Sigmoid colon (tissue), 4 donors: ENCODE data around the gene HEATR5A.

Experiments
- EP300 ChIP-seq, 4 donors: sonication (generic); formaldehyde crosslinking; IDR thresholded peaks; one replicate each; pipeline ENCODE4 v1.6.1; 2017; ENCODE audit warnings: antibody characterized with exemption in 4 of 4
- POLR2A ChIP-seq, 2 donors: fragments of 450-650 bp; IDR thresholded peaks; one replicate each; pipeline ENCODE4 v1.6.1; 2016; ENCODE audit warnings: antibody characterized with exemption in 2 of 2, mild to moderate bottlenecking in 2 of 2, moderate library complexity in 2 of 2
- POLR2AphosphoS5 ChIP-seq, 4 donors: sonication (generic); formaldehyde crosslinking; IDR thresholded peaks; one replicate each; pipeline ENCODE4 v1.6.1; 2017; ENCODE audit warnings: antibody characterized with exemption in 4 of 4
- TF ChIP-seq, protein P1 (sequence below), 4 experiments: fragments of 450-650 bp in 3 of 4; fragments of 200-600 bp in 1 of 4; IDR thresholded peaks; one replicate each; pipeline ENCODE4 v1.5.1; 2016 to 2019; ENCODE audit warnings: antibody characterized with exemption in 4 of 4, mild to moderate bottlenecking in 3 of 4, moderate library complexity in 2 of 4

DNA sequence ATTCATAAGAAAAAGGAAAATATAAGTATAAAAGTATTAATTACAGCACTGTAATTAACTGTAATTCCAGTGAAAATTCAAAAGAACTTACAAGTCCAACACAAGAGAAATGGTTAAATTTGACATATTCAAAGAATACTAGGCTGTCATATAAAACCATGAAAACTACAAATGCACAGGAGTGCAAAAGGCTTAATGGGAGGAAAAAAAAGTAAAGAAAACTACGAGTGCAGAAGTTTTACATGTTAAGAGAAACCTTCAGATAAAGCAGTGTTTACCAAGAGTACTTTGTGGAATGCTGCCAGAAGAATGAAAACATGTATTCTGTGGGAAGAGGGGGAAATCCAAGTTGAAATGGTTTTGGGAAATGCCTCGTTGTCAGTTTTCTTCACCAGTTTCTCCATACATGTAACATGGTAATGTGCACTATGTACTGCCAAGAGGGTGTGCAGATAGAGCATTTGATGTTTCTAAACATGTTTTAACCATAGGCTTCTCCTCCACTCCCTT lies 9.1 kb downstream of the HEATR5A start:
- TF ChIP-seq EP300 (IDR thresholded peaks at IDR 0.05), result no peak
- TF ChIP-seq, protein P1, sequence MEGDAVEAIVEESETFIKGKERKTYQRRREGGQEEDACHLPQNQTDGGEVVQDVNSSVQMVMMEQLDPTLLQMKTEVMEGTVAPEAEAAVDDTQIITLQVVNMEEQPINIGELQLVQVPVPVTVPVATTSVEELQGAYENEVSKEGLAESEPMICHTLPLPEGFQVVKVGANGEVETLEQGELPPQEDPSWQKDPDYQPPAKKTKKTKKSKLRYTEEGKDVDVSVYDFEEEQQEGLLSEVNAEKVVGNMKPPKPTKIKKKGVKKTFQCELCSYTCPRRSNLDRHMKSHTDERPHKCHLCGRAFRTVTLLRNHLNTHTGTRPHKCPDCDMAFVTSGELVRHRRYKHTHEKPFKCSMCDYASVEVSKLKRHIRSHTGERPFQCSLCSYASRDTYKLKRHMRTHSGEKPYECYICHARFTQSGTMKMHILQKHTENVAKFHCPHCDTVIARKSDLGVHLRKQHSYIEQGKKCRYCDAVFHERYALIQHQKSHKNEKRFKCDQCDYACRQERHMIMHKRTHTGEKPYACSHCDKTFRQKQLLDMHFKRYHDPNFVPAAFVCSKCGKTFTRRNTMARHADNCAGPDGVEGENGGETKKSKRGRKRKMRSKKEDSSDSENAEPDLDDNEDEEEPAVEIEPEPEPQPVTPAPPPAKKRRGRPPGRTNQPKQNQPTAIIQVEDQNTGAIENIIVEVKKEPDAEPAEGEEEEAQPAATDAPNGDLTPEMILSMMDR (IDR thresholded peaks at IDR 0.05), result no peak
- no peak for TF ChIP-seq POLR2AphosphoS5 (IDR thresholded peaks at IDR 0.05)
- TF ChIP-seq POLR2A (IDR thresholded peaks at IDR 0.05), result no peak
